Esophagus muscularis mucosa (tissue), 4 donors: ENCODE data around the gene ZNF28.
"Not testable (repeated sequence)": the region's sequence is repeated elsewhere in the genome, so short reads cannot be mapped to it uniquely, and the experiment has no call there.

Source experiments
- CTCF ChIP-seq, 3 experiments: fragments of 200-600 bp in 2 of 3; fragments of 450-650 bp in 1 of 3; sonication (generic) in 2 of 3; IDR thresholded peaks; one replicate each; pipeline ENCODE4 v1.5.1; 2017 to 2019; ENCODE audit warnings: antibody characterized with exemption in 3 of 3, mild to moderate bottlenecking in 2 of 3, moderate library complexity in 1 of 3
- EP300 ChIP-seq: sonication (generic); formaldehyde crosslinking; IDR thresholded peaks from one replicate; pipeline ENCODE4 v1.6.1; 2017; ENCODE audit warnings: antibody characterized with exemption
- POLR2A ChIP-seq: fragments of 450-650 bp; IDR thresholded peaks from one replicate; pipeline ENCODE4 v1.6.1; 2017; ENCODE audit warnings: antibody characterized with exemption, moderate library complexity, mild to moderate bottlenecking, low read depth
- POLR2AphosphoS5 ChIP-seq, 2 donors: sonication (generic); formaldehyde crosslinking; IDR thresholded peaks; one replicate each; pipeline ENCODE4 v1.6.1; 2017; ENCODE audit warnings: antibody characterized with exemption in 2 of 2

GRCh38 chr19:52868031-52868430 is 46.6 kb upstream of the ZNF28 start:
- TF ChIP-seq CTCF (IDR thresholded peaks at IDR 0.05); POLR2A; POLR2AphosphoS5 (IDR thresholded peaks at IDR 0.05); EP300: not testable (repeated sequence)
